K562 (cell line): Measurements from ENCODE around the gene SLC7A5. TPM values are rescaled to one million over a fixed set of nuclear protein-coding genes. Genes with fewer than 3 reads are reported as not detected.
A peak's percentile ranks its signal among the peaks of the same experiment; 100 is the strongest.
"Not testable (repeated sequence)": the region's sequence is repeated elsewhere in the genome, so short reads cannot be mapped to it uniquely, and the experiment has no call there.

Source experiments
- ATAC-seq: fragments of 200-7000 bp; cut with Tn5 transposase; 3 replicates; pipeline ENCODE4 v1.9.1; 2020; ENCODE audit warnings: moderate library complexity
- BruUV-seq: library from RNA; stranded (reverse); fragments of 400-500 nt; replicated peaks from 2 replicates; lab custom pipeline; 2021; lab: Mats Ljungman, UMichigan
- CTCF ChIA-PET: fragments of 300-600 bp; formaldehyde crosslinking; extraction: SDS; loops from one replicate; lab custom pipeline; 2021; ENCODE audit warnings: low intra/inter-chr PET ratio; lab: Yijun Ruan, JAX
- POLR2A ChIA-PET: fragments of 300-600, 350-650 bp; sonication (Branson Sonifier 250); formaldehyde crosslinking; extraction: SDS; loops from one replicate; lab custom pipeline; 2021; ENCODE audit warnings: antibody characterized with exemption, inconsistent platforms; lab: Yijun Ruan, JAX
- DNase-seq, 4 experiments: peaks; one replicate each; pipeline versions ENCODE4 v3.0.0 to v3.0.0-alpha.2; 2011 to 2018; ENCODE audit warnings: low spot score in 3 of 4, mixed read lengths in 3 of 4; ENCODE audit errors: extremely low read depth in 1 of 4
- FAIRE-seq: peaks from 2 replicates; lab custom pipeline; 2011; peaks lifted over from hg19 to GRCh38; lab: Jason Lieb, UNC
- H2AFZ ChIP-seq: 2 replicates; pipeline ENCODE4 v1.6.0; 2011; ENCODE audit warnings: low read depth, low read length, control low read depth, inconsistent platforms
- H3K27ac ChIP-seq: fragments of 200-600 bp; 3 replicates; pipeline ENCODE4 v1.8.0; 2011; ENCODE audit warnings: low read depth, mild to moderate bottlenecking, control low read depth, inconsistent platforms, low read length, moderate library complexity, mixed read lengths; ENCODE audit errors: extremely low read depth
- H3K27me3 ChIP-seq, 2 experiments: fragments of 300-600 bp in 1 of 2; 2 replicates in 1 of 2; 3 replicates in 1 of 2; pipeline versions ENCODE4 v1.6.0 to v1.8.0; 2011; ENCODE audit warnings: inconsistent platforms in 2 of 2, low read length in 2 of 2, mild to moderate bottlenecking in 1 of 2, mixed read lengths in 1 of 2, moderate library complexity in 1 of 2; ENCODE audit not compliant: control insufficient read depth in 2 of 2, insufficient read depth in 2 of 2
- H3K36me3 ChIP-seq: fragments of 300-600 bp; 3 replicates; pipeline ENCODE4 v1.8.0; 2011; ENCODE audit warnings: mild to moderate bottlenecking, low read length, inconsistent platforms; ENCODE audit not compliant: control insufficient read depth, insufficient read depth
- H3K4me1 ChIP-seq, 2 experiments: fragments of 200-600 bp in 1 of 2; replicated peaks in 1 of 2; 2 replicates in 1 of 2; 3 replicates in 1 of 2; pipeline versions ENCODE4 v1.5.1 to v1.8.0; 2011; ENCODE audit warnings: inconsistent platforms in 2 of 2, low read length in 2 of 2, mild to moderate bottlenecking in 1 of 2, mixed read lengths in 1 of 2, moderate library complexity in 1 of 2; ENCODE audit not compliant: control insufficient read depth in 2 of 2, insufficient read depth in 2 of 2
- H3K4me2 ChIP-seq: 2 replicates; pipeline ENCODE4 v1.6.1; 2011; ENCODE audit warnings: low read length, control low read depth, inconsistent platforms, mixed read lengths; ENCODE audit not compliant: insufficient read depth
- H3K4me3 ChIP-seq: fragments of 200-600 bp; sonication (generic), shearing (Covaris generic); 2 replicates; pipeline ENCODE4 v1.5.1; 2016; ENCODE audit warnings: control low read depth, inconsistent platforms
- H3K79me2 ChIP-seq: fragments of 200-600 bp; 3 replicates; pipeline ENCODE4 v1.8.0; 2011; ENCODE audit warnings: low read length, inconsistent platforms; ENCODE audit not compliant: control insufficient read depth, insufficient read depth
- H3K9ac ChIP-seq, 2 experiments: 2 replicates each; pipeline versions ENCODE4 v1.6.0 to v1.6.1; 2011; ENCODE audit warnings: low read depth in 2 of 2, low read length in 2 of 2, control low read depth in 1 of 2, inconsistent platforms in 1 of 2, mild to moderate bottlenecking in 1 of 2, mixed read lengths in 1 of 2; ENCODE audit not compliant: insufficient read depth in 1 of 2
- H3K9me1 ChIP-seq: one replicate; pipeline ENCODE4 v1.6.0; 2011; ENCODE audit warnings: inconsistent platforms, mild to moderate bottlenecking, low read length, moderate library complexity; ENCODE audit not compliant: control insufficient read depth, insufficient read depth
- H3K9me3 ChIP-seq: replicated peaks from 2 replicates; pipeline ENCODE4 v1.5.1; 2011; ENCODE audit warnings: low read depth, low read length, inconsistent platforms; ENCODE audit not compliant: control insufficient read depth, insufficient read depth
- H4K20me1 ChIP-seq: replicated peaks from 2 replicates; pipeline ENCODE4 v1.6.1; 2011; ENCODE audit warnings: low read length, inconsistent platforms, mixed read lengths; ENCODE audit not compliant: control insufficient read depth, insufficient read depth
- CTBP1 ChIP-seq: fragments of 450-650 bp; IDR thresholded peaks from 2 replicates; pipeline ENCODE4 v1.6.1; 2016; ENCODE audit warnings: borderline replicate concordance
- ELF2 ChIP-seq: fragments of 250-450 bp; sonication (Bioruptor Pico); IDR thresholded peaks from 2 replicates; pipeline ENCODE4 v1.5.0; 2021; ENCODE audit warnings: mild to moderate bottlenecking
- FOXJ2 ChIP-seq: fragments of 200-800 bp; sonication (Bioruptor generic); IDR thresholded peaks from 2 replicates; pipeline ENCODE4 v1.6.1; 2016; ENCODE audit warnings: missing genetic modification characterization, missing compliant biosample characterization
- L3MBTL2 ChIP-seq: fragments of 450-650 bp; IDR thresholded peaks from 2 replicates; pipeline ENCODE4 v1.6.1; 2016; ENCODE audit warnings: mild to moderate bottlenecking, moderate library complexity
- NR2C2 ChIP-seq, 2 experiments: fragments of 200-800 bp in 1 of 2; sonication (Bioruptor generic) in 1 of 2; sonication (generic) in 1 of 2; formaldehyde crosslinking in 1 of 2; IDR thresholded peaks; 2 replicates each; pipeline versions ENCODE4 v1.6.1 to v1.8.0; 2016 to 2022; ENCODE audit warnings: mild to moderate bottlenecking in 1 of 2, missing compliant biosample characterization in 1 of 2, missing genetic modification characterization in 1 of 2, missing genetic modification reagents in 1 of 2
- RFX1 ChIP-seq: fragments of 450-650 bp; IDR thresholded peaks from 2 replicates; pipeline ENCODE4 v1.6.1; 2016; ENCODE audit warnings: mild to moderate bottlenecking, moderate library complexity
- YY1 ChIP-seq, 3 experiments: IDR thresholded peaks; 2 replicates each; pipeline ENCODE4 v1.6.1; 2011; ENCODE audit warnings: low read length in 2 of 3, mild to moderate bottlenecking in 2 of 3, moderate library complexity in 2 of 3, borderline replicate concordance in 1 of 3, control low read depth in 1 of 3, low read depth in 1 of 3; ENCODE audit not compliant: insufficient read depth in 3 of 3, insufficient replicate concordance in 2 of 3, control insufficient read depth in 1 of 3, insufficient read length in 1 of 3; ENCODE audit errors: extremely low read depth in 1 of 3
- ZNF780A ChIP-seq: fragments of 250-450 bp; sonication (Bioruptor Pico); IDR thresholded peaks from 2 replicates; pipeline ENCODE4 v1.5.0; 2021; ENCODE audit warnings: mild to moderate bottlenecking
- WGBS: fragments of 100-300 bp; shearing (Covaris generic); methylation state at CpG from one replicate; pipeline ENCODE4 v1.1.6; 2016; ENCODE audit warnings: low coverage, mixed read lengths; ENCODE audit not compliant: insufficient coverage; ENCODE audit errors: missing lambda C conversion rate; 5-methylcytosine and 5-hydroxymethylcytosine counted together
- in situ Hi-C: fragments of 300-500 bp; cut with MboI; formaldehyde crosslinking; loops from 4 replicates; pipeline ENCODE4 v1.15.0; 2018; ENCODE audit warnings: inconsistent platforms, mixed read lengths
- intact Hi-C: fragments of 100-400 bp; cut with micrococcal nuclease; formaldehyde crosslinking; loops from 2 replicates; pipeline ENCODE4 v1.14.2; 2022
- polyA plus RNA-seq, 8 experiments: library from polyadenylated mRNA; depleted of rRNA in 4 of 8; stranded (reverse) in 5 of 8; unstranded in 3 of 8; fragments of >200 nt; fragmentation: Nextera tagmentation in 2 of 8; fragmentation: Illumina TruSeq in 1 of 8; extraction: Ambion mirVana in 2 of 8; extraction: Trizol in 1 of 8; gene quantifications; 2 replicates each; pipeline versions ENCODE4 v1.2.1 to v1.2.3, GENCODE V29; 2011 to 2014; ENCODE audit warnings: inconsistent platforms in 1 of 8, missing spikeins in 1 of 8
- total RNA-seq, 7 experiments: library from RNA; depleted of rRNA in 6 of 7; stranded (reverse); fragments of >200 nt in 6 of 7; fragmentation: Illumina TruSeq in 2 of 7; extraction: Trizol in 2 of 7; gene quantifications; 2 replicates each; pipeline versions ENCODE4 v1.2.1 to v1.2.3, GENCODE V29; 2011 to 2021; ENCODE audit warnings: low replicate concordance in 1 of 7
- TF ChIP-seq, protein P1 (sequence below): sonication (generic); formaldehyde crosslinking; IDR thresholded peaks from 2 replicates; pipeline ENCODE4 v1.8.1; 2022; ENCODE audit warnings: missing genetic modification reagents
- TF ChIP-seq, protein P2 (sequence below), 2 experiments: fragments of 450-650 bp; IDR thresholded peaks; 2 replicates each; pipeline ENCODE4 v1.6.1; 2018; ENCODE audit warnings: mild to moderate bottlenecking in 2 of 2, low read depth in 1 of 2; ENCODE audit not compliant: partially characterized antibody in 2 of 2

The SLC7A5 gene
- total and polyA plus RNA-seq, 9 of the 15 experiments (the other 6 are each of a cell fraction or from before 2014, with no cell fraction given): 1.9 to 220 (median 18.6) TPM

DNA sequence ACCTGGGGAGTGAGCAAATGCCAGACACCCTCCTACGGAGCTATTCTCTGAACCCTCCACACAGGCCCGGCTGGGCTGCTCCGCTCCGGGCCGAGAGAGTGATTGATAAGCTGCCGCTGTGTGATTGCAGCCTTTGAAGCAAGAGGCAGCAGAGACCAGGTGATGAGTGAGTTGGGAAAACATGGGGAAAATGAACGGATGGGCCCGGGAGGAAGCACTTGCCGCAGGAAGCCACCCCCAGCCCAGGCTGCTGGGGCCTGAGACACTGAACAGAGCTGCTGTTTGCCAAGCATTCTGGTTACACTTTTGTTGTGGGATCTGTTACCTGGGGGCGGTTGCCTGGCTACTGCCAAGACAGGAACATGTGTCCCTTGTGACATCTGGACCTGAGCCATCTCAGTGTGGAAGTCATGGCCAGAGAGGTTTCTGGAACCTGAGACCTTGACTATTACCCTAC is 57.1 kb downstream of the SLC7A5 start (continued):
- TF ChIP-seq FOXJ2 (tag): 0 out of 2 replicates have a peak, but pooled peaks have one; percentile 43
- no peak for TF ChIP-seq ZNF780A (CRISPR knock-in tag)
- TF ChIP-seq NR2C2 (CRISPR knock-in tag; IDR thresholded peaks at IDR 0.05): no peak
- no peak for TF ChIP-seq NR2C2 (tag; IDR thresholded peaks at IDR 0.05)
- TF ChIP-seq, protein P1, sequence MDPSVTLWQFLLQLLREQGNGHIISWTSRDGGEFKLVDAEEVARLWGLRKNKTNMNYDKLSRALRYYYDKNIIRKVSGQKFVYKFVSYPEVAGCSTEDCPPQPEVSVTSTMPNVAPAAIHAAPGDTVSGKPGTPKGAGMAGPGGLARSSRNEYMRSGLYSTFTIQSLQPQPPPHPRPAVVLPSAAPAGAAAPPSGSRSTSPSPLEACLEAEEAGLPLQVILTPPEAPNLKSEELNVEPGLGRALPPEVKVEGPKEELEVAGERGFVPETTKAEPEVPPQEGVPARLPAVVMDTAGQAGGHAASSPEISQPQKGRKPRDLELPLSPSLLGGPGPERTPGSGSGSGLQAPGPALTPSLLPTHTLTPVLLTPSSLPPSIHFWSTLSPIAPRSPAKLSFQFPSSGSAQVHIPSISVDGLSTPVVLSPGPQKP: no peak
- no peak for TF ChIP-seq YY1 (IDR thresholded peaks at IDR 0.05; ENCODE audit: borderline replicate concordance in 1 of 3, control insufficient read depth in 1 of 3, extremely low read depth in 1 of 3, insufficient read depth in 3 of 3, insufficient read length in 1 of 3, insufficient replicate concordance in 2 of 3, low read depth in 1 of 3, low read length in 2 of 3)
- TF ChIP-seq CTBP1: 0 out of 2 replicates have a peak, but pooled peaks have one; percentile 26
- TF ChIP-seq RFX1: peak; percentile 30; the same call in 1 of the 2 replicates
- 0 out of 2 replicates have a peak, but pooled peaks have one; percentile 25 for TF ChIP-seq L3MBTL2
- TF ChIP-seq, all 486 proteins: peak for 10

DNA sequence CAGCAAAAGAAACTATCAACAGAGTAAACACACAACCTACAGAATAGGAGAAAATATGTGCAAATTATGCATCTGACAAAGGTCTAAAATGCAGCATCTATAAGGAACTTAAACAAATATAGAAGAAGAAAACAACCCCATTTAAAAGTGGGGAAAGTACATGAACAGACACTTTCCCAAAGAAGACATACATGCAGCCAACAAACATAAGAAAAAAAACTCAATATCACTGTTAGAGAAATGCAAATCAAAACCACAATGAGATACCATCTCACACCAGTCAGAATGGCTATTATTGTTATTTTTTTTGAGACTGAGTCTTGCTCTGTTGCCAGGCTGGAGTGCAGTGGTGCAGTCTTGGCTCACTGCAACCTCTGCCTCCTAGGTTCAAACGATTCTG is 57.9 kb downstream of the SLC7A5 start:
- WGBS: 0% methylated on average over 1 of the region's 1 CpG
- H4K20me1 ChIP-seq, FAIRE-seq, intact Hi-C loops, H3K79me2 ChIP-seq, H3K36me3 ChIP-seq, in situ Hi-C loops, CTCF ChIA-PET, H2AFZ ChIP-seq, H3K9ac ChIP-seq, H3K9me3 ChIP-seq, ATAC-seq, H3K4me3 ChIP-seq: not testable (repeated sequence)
- Histone ChIP-seq H3K4me1 (peaks cover 18 to 22% of the 10 kb centered on the region in 2 experiments), H3K27me3 (peaks cover 2 to 13% of the 10 kb centered on the region in 2 experiments; a peak in 2 of 5 replicates)
- TF ChIP-seq, protein P2, sequence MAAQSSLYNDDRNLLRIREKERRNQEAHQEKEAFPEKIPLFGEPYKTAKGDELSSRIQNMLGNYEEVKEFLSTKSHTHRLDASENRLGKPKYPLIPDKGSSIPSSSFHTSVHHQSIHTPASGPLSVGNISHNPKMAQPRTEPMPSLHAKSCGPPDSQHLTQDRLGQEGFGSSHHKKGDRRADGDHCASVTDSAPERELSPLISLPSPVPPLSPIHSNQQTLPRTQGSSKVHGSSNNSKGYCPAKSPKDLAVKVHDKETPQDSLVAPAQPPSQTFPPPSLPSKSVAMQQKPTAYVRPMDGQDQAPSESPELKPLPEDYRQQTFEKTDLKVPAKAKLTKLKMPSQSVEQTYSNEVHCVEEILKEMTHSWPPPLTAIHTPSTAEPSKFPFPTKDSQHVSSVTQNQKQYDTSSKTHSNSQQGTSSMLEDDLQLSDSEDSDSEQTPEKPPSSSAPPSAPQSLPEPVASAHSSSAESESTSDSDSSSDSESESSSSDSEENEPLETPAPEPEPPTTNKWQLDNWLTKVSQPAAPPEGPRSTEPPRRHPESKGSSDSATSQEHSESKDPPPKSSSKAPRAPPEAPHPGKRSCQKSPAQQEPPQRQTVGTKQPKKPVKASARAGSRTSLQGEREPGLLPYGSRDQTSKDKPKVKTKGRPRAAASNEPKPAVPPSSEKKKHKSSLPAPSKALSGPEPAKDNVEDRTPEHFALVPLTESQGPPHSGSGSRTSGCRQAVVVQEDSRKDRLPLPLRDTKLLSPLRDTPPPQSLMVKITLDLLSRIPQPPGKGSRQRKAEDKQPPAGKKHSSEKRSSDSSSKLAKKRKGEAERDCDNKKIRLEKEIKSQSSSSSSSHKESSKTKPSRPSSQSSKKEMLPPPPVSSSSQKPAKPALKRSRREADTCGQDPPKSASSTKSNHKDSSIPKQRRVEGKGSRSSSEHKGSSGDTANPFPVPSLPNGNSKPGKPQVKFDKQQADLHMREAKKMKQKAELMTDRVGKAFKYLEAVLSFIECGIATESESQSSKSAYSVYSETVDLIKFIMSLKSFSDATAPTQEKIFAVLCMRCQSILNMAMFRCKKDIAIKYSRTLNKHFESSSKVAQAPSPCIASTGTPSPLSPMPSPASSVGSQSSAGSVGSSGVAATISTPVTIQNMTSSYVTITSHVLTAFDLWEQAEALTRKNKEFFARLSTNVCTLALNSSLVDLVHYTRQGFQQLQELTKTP (IDR thresholded peaks at IDR 0.05; ENCODE audit: low read depth in 1 of 2, partially characterized antibody in 2 of 2): peak in 1 of 2 experiments; percentile 69
- 0 out of 2 replicates have a peak, but pooled peaks have one; percentile 36 for TF ChIP-seq ELF2 (CRISPR knock-in tag)
- TF ChIP-seq, all 486 proteins: peak for 2; not testable (repeated sequence) for 484
- not testable (repeated sequence) for DNase-seq, BruUV-seq, H3K9me1 ChIP-seq, H3K27ac ChIP-seq, H3K4me2 ChIP-seq
- POLR2A ChIA-PET: interaction anchor here (0.6 to 0.9 kb wide), 2 partner anchors 14 to 154 kb away, joined by 3 to 4 read pairs; no protein-coding TSS in a partner anchor
